Naive thymus-derived CD8-positive, alpha-beta T cell (primary cell): ENCODE data around the gene FOXRED1. TPM values are rescaled to one million over a fixed set of nuclear protein-coding genes. Genes with fewer than 3 reads are reported as not detected.

Experiments
- ATAC-seq, 2 donors: fragments of 150-1000 bp; cut with Tn5 transposase in 1 of 2; sonication (Bioruptor Pico), chemical (Tn5 transposase) in 1 of 2; 1 replicate in 1 of 2; 2 replicates in 1 of 2; pipeline ENCODE4 v1.10.0; 2021; ENCODE audit warnings: mild to moderate bottlenecking in 2 of 2, moderate library complexity in 2 of 2
- POLR2A ChIA-PET: fragments of 350-600 bp; sonication (Branson Sonifier 250); formaldehyde crosslinking; loops from one replicate; lab custom pipeline; 2021; ENCODE audit warnings: antibody characterized with exemption; lab: Charles Lee
- DNase-seq, 10 donors: peaks; one replicate each; pipeline versions ENCODE4 v3.0.0 to v3.0.0-alpha.2; 2020 to 2022
- H3K27ac Mint-ChIP-seq, 10 donors: one replicate each; pipeline ENCODE4 v1.8.0; 2020 to 2022; ENCODE audit warnings: mild to moderate bottlenecking in 10 of 10, mixed read lengths in 10 of 10, moderate library complexity in 4 of 10, inconsistent platforms in 1 of 10
- H3K27me3 Mint-ChIP-seq, 5 donors: one replicate each; pipeline ENCODE4 v1.8.0; 2021 to 2022; ENCODE audit warnings: mixed read lengths in 5 of 5
- H3K36me3 Mint-ChIP-seq, 3 donors: one replicate each; pipeline ENCODE4 v1.8.0; 2020 to 2022; ENCODE audit warnings: mixed read lengths in 3 of 3, mild to moderate bottlenecking in 2 of 3, inconsistent platforms in 1 of 3
- H3K4me1 Mint-ChIP-seq, 4 donors: one replicate each; pipeline ENCODE4 v1.8.0; 2021 to 2022; ENCODE audit warnings: mixed read lengths in 4 of 4
- H3K4me3 Mint-ChIP-seq, 10 donors: one replicate each; pipeline ENCODE4 v1.8.0; 2020 to 2022; ENCODE audit warnings: mild to moderate bottlenecking in 10 of 10, mixed read lengths in 10 of 10, moderate library complexity in 6 of 10, inconsistent platforms in 1 of 10
- H3K9me3 Mint-ChIP-seq, 9 donors: one replicate each; pipeline ENCODE4 v1.8.0; 2020 to 2022; ENCODE audit warnings: mixed read lengths in 9 of 9, mild to moderate bottlenecking in 3 of 9, inconsistent platforms in 1 of 9, moderate library complexity in 1 of 9
- polyA plus RNA-seq, 3 donors: library from polyadenylated mRNA; unstranded; fragments of 300-500 nt; fragmentation: Illumina TruSeq; gene quantifications; one replicate each; pipeline ENCODE4 v1.2.3, GENCODE V29; 2021
- total RNA-seq, 8 experiments: library from RNA in 2 of 8; stranded (reverse) in 2 of 8; gene quantifications; one replicate each; pipeline ENCODE4 v1.2.3 and lab custom pipeline; 2021 to 2026

The FOXRED1 gene
- total and polyA plus RNA-seq, 5 experiments from 2014 or later, result 23.5 to 44.2 (median 28.7) TPM

DNA sequence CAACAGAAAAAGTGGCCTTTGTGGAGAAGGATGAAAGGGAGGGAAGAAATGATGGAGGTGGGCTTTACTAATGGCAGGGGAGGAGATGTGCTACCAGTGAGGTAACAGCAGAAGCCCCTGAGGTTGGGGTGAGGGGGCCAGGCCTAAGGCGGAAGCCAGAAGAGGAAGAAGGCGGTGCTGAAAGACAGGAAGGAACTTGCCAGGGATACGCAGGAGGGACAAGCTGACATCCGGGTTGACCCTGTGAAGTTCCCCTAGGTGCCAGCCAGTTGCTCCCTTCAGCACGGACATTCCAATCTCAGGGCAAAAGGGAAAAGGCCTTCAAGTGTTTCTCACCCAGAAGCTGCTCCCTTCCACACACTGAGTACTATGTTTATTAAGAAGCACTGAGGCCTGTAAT, 11.6 kb downstream of the FOXRED1 start:
- DNase-seq, result peak in 1 of 10 donors; percentile 16
- no peak for ATAC-seq
- Mint-ChIP-seq H3K36me3 (peaks cover 0 to 13% (median 1%) of the 10 kb centered on the region in 3 donors), H3K4me1 (peaks cover 31 to 54% (median 50%) of the 10 kb centered on the region in 4 donors), H3K27ac (peak overlapping the region; percentile 80 to 98 (median 92)), H3K4me3 (peak overlapping the region in 9 of 10 donors; percentile 3 to 69 (median 41)), H3K27me3 (no peaks in the 10 kb centered on the region), H3K9me3 (no peaks in the 10 kb centered on the region)
- POLR2A ChIA-PET, result interaction anchor here (0.7 to 5.8 kb wide), 4 partner anchors 10 to 38 kb away, joined by 3 to 91 read pairs (median 20); partner anchors contain the start of genes DCPS, FOXRED1 and SRPRA

DNA sequence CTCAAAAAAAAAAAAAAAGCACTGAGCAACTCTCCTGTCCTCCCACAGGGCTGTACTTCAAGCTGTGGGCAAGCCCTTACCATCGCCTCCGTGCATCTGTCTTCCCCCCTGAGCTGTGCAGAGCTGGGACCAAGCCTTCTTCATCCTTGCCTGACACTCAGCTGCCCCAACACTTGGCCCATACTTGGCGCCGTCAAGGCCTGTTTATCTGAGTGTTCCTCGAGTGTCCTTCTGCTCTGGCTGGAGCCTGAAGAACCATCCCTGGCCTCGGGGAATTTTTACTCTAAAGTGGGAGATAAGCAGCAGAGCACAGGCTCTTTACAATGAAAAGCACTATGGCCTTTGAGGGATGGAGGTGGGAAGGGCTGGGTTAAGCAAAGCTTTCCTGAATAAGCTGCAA, 12.3 kb downstream of the FOXRED1 start:
- Mint-ChIP-seq H3K27me3 (no peaks in the 10 kb centered on the region), H3K9me3 (no peaks in the 10 kb centered on the region), H3K4me3 (peak overlapping the region in 9 of 10 donors; percentile 81 to 100 (median 92)), H3K36me3 (peaks cover 0 to 9% (median 0%) of the 10 kb centered on the region in 3 donors), H3K4me1 (peaks cover 28 to 51% (median 49%) of the 10 kb centered on the region in 4 donors), H3K27ac (peak overlapping the region in 9 of 10 donors; percentile 78 to 98 (median 97))
- POLR2A ChIA-PET, result interaction anchor here (0.7 to 5.8 kb wide), 5 partner anchors 11 to 70 kb away, joined by 3 to 91 read pairs (median 12); partner anchors contain the start of genes DCPS, FAM118B, FOXRED1 and RPUSD4
- ATAC-seq (no peak), DNase-seq (no peak)

DNA sequence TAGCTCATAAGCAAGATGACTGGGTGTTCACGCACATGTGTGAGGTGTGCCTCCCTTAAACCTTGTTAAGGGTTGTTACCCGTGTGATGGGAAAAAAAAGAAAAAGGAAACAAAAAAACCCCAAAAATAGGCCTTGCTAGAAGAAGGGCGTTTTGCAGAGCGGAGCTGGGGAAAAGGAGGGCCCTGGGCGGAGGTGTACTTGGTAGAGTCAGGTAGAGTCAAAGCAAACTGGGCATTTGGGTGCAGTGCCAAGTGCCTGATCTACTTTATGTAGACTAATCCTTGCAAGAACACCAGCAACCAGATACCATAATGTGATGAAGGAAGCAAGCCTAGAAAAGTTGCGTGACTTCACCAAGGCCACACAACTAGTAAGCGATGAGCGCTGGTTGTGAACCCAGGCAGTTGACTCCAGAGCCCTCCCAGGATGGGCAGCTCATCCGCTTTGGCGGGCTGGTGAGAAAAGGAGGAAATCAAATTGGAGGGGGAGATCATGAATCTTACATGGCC, 12.8 kb downstream of the FOXRED1 start:
- POLR2A ChIA-PET, result interaction anchor here (1.2 to 5.8 kb wide), 5 partner anchors 11 to 71 kb away, joined by 3 to 91 read pairs (median 12); partner anchors contain the start of genes DCPS, FAM118B, FOXRED1 and RPUSD4
- Mint-ChIP-seq H3K27me3 (no peaks in the 10 kb centered on the region), H3K27ac (peak overlapping the region; percentile 94 to 99 (median 97)), H3K4me3 (peak overlapping the region; percentile 89 to 100 (median 92)), H3K9me3 (no peaks in the 10 kb centered on the region), H3K4me1 (peaks cover 28 to 53% (median 49%) of the 10 kb centered on the region in 4 donors), H3K36me3 (peaks cover 0 to 9% (median 0%) of the 10 kb centered on the region in 3 donors)
- ATAC-seq (no peak), DNase-seq (no peak)

DNA sequence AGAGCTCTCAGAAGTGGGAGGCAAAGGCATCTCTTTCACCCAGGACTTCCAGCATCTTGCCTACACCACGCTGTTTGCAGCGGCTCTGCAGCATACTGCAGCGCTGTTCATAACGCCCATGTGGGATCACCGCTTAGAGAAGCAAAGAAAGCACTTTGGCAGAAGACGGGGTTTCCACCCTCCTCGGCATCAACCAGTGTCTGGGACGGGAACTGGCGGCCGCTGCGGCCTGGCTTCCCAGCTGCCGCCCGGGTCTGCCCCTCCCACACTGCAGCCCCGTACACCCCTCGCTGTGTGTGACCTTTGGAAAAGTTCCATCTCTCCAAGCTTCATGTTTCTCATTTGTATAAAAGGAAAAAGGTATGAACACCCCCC, 13.4 kb downstream of the FOXRED1 start:
- H3K27ac Mint-ChIP-seq, result peak overlapping the region; percentile 94 to 99 (median 97)
- peak overlapping the region; percentile 89 to 100 (median 92) for H3K4me3 Mint-ChIP-seq
- peaks cover 29 to 57% (median 51%) of the 10 kb centered on the region in 4 donors for H3K4me1 Mint-ChIP-seq
- H3K27me3 Mint-ChIP-seq, result no peaks in the 10 kb centered on the region
- ATAC-seq, result peak; percentile 60 to 69
- H3K9me3 Mint-ChIP-seq, result no peaks in the 10 kb centered on the region
- peaks cover 0 to 14% (median 0%) of the 10 kb centered on the region in 3 donors for H3K36me3 Mint-ChIP-seq
- POLR2A ChIA-PET, result interaction anchor here (0.7 to 5.8 kb wide), 6 partner anchors 12 to 396 kb away, joined by 3 to 91 read pairs (median 12); partner anchors contain the start of genes DCPS, FAM118B, FOXRED1 and RPUSD4
- DNase-seq, result peak; percentile 18 to 68 (median 41)

DNA sequence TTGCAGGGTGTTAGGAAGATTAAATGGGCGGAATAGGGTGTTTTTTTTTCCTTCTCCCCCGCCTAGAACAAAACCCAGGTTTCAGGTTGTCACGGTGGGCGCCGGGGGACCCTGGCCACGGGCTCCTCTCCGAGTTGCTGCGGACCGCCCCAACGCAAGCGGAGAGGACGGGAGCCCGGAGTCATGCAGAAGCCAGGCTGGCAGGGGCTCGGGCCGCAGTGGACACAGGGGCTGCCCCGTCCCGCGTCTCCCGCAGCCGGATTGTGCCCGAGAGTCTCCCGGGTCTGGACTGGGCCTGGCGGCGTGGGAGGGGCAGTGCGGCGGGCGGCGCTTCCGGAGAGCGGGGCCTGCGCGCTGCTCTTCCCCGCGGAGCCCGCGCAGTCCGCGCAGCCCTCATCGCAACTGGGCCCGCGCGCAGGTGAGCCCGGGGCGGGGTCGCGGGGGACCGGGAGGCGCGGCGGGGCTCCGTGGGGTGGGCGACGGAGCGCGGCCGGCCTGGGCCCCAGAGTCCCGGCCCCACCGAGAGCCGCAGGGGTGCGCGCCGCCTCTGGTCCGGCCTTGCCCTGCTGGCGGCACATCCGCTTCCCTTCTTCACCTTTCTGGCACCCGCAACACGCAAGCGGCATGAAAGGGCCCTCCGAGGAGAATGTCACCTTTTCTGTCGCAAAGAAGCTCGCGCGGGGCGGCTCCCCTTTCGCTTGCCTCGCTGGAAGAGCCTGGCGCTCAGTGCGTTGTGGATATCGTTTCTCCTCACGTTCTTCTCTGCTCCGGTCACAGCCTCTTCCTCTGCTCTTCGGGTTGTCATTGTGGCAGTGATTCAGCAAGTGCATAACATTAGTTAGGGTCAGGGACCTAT, 14.0 kb downstream of the FOXRED1 start, which contains the start of gene TIRAP:
TIRAP (plus strand) TSS at position 358 of the 856 bp plus-strand sequence. CDS start 7,802 bp downstream, outside the sequence.
- Mint-ChIP-seq H3K27me3 (no peaks in the 10 kb centered on the region), H3K4me3 (peak within 1 kb of the TSS; percentile 90 to 100 (median 95)), H3K9me3 (no peaks in the 10 kb centered on the region), H3K27ac (peak within 1 kb of the TSS; percentile 95 to 99 (median 98)), H3K4me1 (peaks cover 29 to 57% (median 51%) of the 10 kb centered on the region in 4 donors), H3K36me3 (peaks cover 0 to 14% (median 0%) of the 10 kb centered on the region in 3 donors)
- ATAC-seq (peak; percentile 71 to 80), DNase-seq (peak; percentile 51 to 82 (median 66))
- POLR2A ChIA-PET, result interaction anchor here (0.7 to 5.8 kb wide), 10 partner anchors 12 to 1333 kb away, joined by 3 to 91 read pairs (median 5); partner anchors contain the start of genes DCPS, FAM118B, FOXRED1 and RPUSD4

DNA sequence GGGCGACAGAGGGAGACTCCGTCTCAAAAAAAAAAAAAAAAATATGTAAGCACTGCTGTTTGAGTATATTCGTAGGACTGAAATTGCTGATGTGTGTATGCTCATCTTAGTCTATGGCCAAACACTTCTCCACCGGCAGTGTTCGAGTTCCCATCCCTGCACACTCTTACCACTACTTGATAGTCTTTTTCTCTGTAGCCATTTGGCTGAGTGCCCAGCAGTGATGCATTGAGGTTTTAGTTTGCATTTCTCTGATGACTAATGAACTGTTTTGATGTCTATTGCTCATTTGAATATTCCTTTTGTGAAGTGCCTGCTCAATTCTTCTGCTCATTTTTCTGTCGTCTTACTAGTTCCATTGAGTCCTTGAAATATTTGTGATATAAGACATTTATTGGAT, 15.9 kb downstream of the FOXRED1 start:
- ATAC-seq, result peak; percentile 22 to 24

DNA sequence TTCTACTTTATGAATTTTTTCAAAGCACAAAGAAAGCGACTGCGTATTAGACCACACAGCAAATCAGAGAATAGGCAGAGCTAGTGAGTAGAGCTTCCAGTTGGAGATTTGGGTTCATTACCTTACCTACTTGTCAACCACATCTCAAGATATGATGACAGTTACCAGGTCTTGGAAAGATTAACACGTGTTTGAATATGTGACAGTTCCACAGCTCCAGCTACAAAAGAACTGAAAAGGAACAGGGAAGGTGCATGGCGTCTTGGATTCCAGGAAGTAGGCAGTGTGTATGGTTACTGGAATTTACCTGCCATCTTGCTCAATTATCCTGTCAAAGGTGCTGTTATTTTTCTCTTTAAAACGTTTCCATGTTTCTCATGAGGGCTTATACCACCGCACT, 19.3 kb downstream of the FOXRED1 start:
- H3K9me3 Mint-ChIP-seq, result no peaks in the 10 kb centered on the region
- peaks cover 10 to 26% (median 22%) of the 10 kb centered on the region in 4 donors for H3K4me1 Mint-ChIP-seq
- no peak for DNase-seq
- no peaks in the 10 kb centered on the region for H3K27me3 Mint-ChIP-seq
- POLR2A ChIA-PET, result no interaction called here
- peaks cover 0 to 50% (median 0%) of the 10 kb centered on the region in 3 donors for H3K36me3 Mint-ChIP-seq
- H3K4me3 Mint-ChIP-seq, result no peak overlapping the region
- peak overlapping the region in 1 of 10 donors; percentile 37 for H3K27ac Mint-ChIP-seq
- ATAC-seq, result no peak

More for the DNA sequence above, 15.9 kb downstream of the FOXRED1 start:
- Mint-ChIP-seq H3K9me3 (no peaks in the 10 kb centered on the region), H3K4me3 (peak overlapping the region; percentile 51 to 100 (median 90)), H3K27ac (peak overlapping the region in 9 of 10 donors; percentile 4 to 98 (median 86)), H3K4me1 (peaks cover 24 to 50% (median 45%) of the 10 kb centered on the region in 4 donors), H3K27me3 (no peaks in the 10 kb centered on the region), H3K36me3 (peaks cover 0 to 22% (median 0%) of the 10 kb centered on the region in 3 donors)
- POLR2A ChIA-PET, result no interaction called here
- peak; percentile 39 to 85 (median 64) for DNase-seq

DNA sequence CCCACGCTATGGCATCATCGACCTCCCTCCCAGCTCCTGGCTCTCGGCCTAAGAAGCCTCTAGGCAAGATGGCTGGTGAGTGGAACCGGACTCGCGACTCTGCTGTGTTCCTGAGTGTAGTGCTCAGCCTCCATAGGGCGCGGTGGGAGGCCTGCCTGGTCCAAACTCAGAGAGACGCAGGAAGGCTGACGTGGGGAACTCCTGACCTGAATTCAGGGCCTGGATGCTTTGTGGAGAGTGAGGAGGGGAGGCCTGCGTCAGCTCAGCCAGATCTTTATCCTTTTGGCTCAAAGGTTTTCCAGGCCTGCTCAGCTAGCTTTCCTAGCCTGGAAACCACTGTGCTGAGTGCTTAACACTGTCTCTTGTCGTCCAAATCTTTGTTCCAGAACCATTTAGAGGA, 21.9 kb downstream of the FOXRED1 start:
- POLR2A ChIA-PET, result no interaction called here
- H3K27me3 Mint-ChIP-seq, result no peaks in the 10 kb centered on the region
- H3K4me3 Mint-ChIP-seq, result no peak overlapping the region
- no peaks in the 10 kb centered on the region for H3K9me3 Mint-ChIP-seq
- ATAC-seq, result no peak
- peaks cover 5 to 14% (median 8%) of the 10 kb centered on the region in 4 donors for H3K4me1 Mint-ChIP-seq
- H3K27ac Mint-ChIP-seq, result peak overlapping the region in 2 of 10 donors; percentile 25 to 48
- H3K36me3 Mint-ChIP-seq, result peaks cover 0 to 64% (median 0%) of the 10 kb centered on the region in 3 donors
- no peak for DNase-seq

DNA sequence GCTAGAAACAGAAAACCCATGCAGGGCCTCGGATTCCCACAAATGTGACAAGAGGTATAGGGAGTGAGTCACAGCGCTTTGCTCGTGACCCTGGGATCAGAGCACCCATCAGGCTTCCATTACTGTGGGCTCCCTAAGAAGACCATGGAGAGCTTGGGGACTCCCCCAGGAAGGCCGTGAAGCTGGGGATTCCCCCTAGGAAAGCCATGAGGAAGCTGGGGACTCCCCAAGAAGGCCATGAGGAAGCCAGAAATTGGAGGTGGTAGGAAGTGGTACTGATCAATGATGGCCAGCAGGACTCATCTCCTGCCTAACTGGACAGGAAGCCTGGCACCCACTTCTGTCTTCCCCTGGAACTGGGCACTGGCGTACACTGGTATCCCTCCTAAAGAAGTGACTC, 24.8 kb downstream of the FOXRED1 start:
- peak overlapping the region in 2 of 10 donors; percentile 11 to 52 for H3K27ac Mint-ChIP-seq
- peaks cover 2 to 11% (median 7%) of the 10 kb centered on the region in 4 donors for H3K4me1 Mint-ChIP-seq
- POLR2A ChIA-PET, result no interaction called here
- DNase-seq, result no peak
- H3K27me3 Mint-ChIP-seq, result no peaks in the 10 kb centered on the region
- ATAC-seq, result no peak
- peaks cover 0 to 55% (median 1%) of the 10 kb centered on the region in 3 donors for H3K36me3 Mint-ChIP-seq
- H3K9me3 Mint-ChIP-seq, result no peaks in the 10 kb centered on the region
- H3K4me3 Mint-ChIP-seq, result no peak overlapping the region

DNA sequence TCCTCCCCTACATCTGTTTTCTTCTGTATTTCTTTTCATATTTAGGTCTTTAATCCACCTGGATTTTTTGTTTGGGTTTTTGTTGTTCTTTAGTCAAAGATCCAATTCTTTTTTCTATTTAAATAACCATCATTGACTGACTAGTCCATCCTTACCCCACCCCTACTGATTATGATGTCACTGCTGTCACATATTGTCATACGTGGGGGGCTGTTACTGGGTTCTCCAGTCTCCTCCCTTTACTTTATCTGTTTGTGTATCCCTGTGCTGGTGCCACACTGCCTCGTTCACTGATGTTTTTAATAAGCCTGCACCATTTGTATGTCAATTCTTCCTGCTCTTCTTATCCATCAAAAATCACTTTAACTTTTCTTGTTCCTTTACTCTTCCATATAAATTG, 28.1 kb downstream of the FOXRED1 start:
- DNase-seq (no peak), ATAC-seq (no peak)
- Mint-ChIP-seq H3K9me3 (no peaks in the 10 kb centered on the region), H3K36me3 (peaks cover 0 to 40% (median 2%) of the 10 kb centered on the region in 3 donors), H3K27me3 (no peaks in the 10 kb centered on the region), H3K4me3 (no peak overlapping the region), H3K27ac (peak overlapping the region in 4 of 10 donors; percentile 6 to 72 (median 38)), H3K4me1 (peaks cover 2 to 11% (median 7%) of the 10 kb centered on the region in 4 donors)
- POLR2A ChIA-PET, result interaction anchor here (0.8 kb wide), 1 partner anchor 22 kb away, joined by 5 read pairs; no protein-coding TSS in a partner anchor

DNA sequence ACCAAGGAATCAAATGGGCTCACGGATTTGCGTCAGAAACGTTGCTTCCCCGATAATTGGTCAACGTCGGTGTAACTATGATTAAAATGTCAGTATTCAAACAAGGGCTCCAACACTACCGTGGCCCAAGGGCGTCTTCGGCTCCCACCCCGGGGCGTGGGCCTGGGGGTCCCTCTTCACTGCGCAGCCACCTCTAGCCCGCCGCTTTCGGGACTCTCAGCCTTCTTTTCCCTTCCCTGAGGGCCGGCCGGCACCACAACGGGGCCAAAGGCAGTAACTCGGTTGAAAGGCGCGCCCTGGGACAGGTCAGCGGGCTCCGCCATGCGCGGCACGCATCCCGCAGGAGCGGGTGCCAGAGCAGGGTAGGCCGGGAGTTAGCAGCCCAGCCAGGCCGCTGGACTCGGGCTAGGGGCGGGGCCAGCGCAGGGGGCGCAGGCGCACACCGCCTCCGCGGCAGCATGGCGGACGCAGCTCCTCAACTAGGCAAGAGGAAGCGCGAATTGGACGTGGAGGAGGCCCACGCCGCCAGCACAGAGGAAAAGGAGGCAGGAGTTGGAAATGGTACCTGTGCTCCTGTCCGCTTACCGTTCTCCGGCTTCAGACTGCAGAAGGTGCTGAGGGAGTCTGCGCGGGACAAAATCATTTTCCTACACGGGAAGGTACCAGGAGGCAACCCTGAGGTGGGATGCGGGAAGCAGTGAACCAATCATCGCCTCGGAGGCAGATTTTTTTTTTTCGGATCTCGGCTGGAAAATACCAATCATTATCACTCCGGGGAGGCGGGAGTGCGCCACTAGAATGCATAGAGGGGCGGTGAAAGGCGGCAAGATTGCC, 34.9 kb downstream of the FOXRED1 start, which contains the start of gene DCPS:
DCPS (plus strand) TSS at position 438 of the 834 bp plus-strand sequence; CDS start at position 459, 21 bp downstream.
- ATAC-seq, result peak; percentile 98
- Mint-ChIP-seq H3K27me3 (no peaks in the 10 kb centered on the region), H3K36me3 (peaks cover 0 to 25% (median 5%) of the 10 kb centered on the region in 3 donors), H3K4me1 (peaks cover 16 to 45% (median 38%) of the 10 kb centered on the region in 4 donors), H3K27ac (peak within 1 kb of the TSS; percentile 89 to 99 (median 98)), H3K9me3 (no peaks in the 10 kb centered on the region), H3K4me3 (peak within 1 kb of the TSS; percentile 88 to 99 (median 96))
- POLR2A ChIA-PET, result interaction anchor here (0.6 to 2.8 kb wide), 12 partner anchors 9 to 733 kb away, joined by 3 to 28 read pairs (median 4); partner anchors contain the start of genes FOXRED1, PUS3, SRPRA and TIRAP
- DNase-seq, result peak; percentile 78 to 88 (median 86)
